Measurements from ENCODE around the gene OR7D2.

OR7D2 gene

GRCh38 chr19:9178901-9179300 lies at the start of gene OR7D2:
TSS of gene OR7D2 (plus strand) at chr19:9178979. CDS start at chr19:9185782, 6,803 bp downstream.
- in situ Hi-C loops (cut with HindIII; ENCODE audit: low pct_ligation_motif_present, low pct_unique_long_range_greater_than_20kb, low sequenced_read_pairs), result no loop called here
- DNase-seq, result no peak

- no peak for DNase-seq
- in situ Hi-C loops (cut with HindIII; ENCODE audit: low pct_ligation_motif_present, low pct_unique_long_range_greater_than_20kb, low sequenced_read_pairs), result no loop called here
Observed at GRCh38 chr19:9130965-9131364, 47.8 kb upstream of the OR7D2 start.

GRCh38 chr19:9132422-9132821 lies 46.4 kb upstream of the OR7D2 start:
- in situ Hi-C loops (cut with HindIII; ENCODE audit: low pct_ligation_motif_present, low pct_unique_long_range_greater_than_20kb, low sequenced_read_pairs), result no loop called here
- DNase-seq, result no peak

- no peak for DNase-seq
- in situ Hi-C loops (cut with HindIII; ENCODE audit: low pct_ligation_motif_present, low pct_unique_long_range_greater_than_20kb, low sequenced_read_pairs), result no loop called here
Observed at GRCh38 chr19:9139609-9140158, 39.1 kb upstream of the OR7D2 start.

GRCh38 chr19:9140159-9140874 lies 38.5 kb upstream of the OR7D2 start, which contains the start of gene ZNF317:
TSS of gene ZNF317 (plus strand) at chr19:9140397. CDS start at chr19:9156017, 15,620 bp downstream.
- in situ Hi-C loops (cut with HindIII; ENCODE audit: low pct_ligation_motif_present, low pct_unique_long_range_greater_than_20kb, low sequenced_read_pairs), result no loop called here
- DNase-seq, result peak; percentile 92

GRCh38 chr19:9144920-9145319 lies 33.9 kb upstream of the OR7D2 start:
- no peak for DNase-seq
- in situ Hi-C loops (cut with HindIII; ENCODE audit: low pct_ligation_motif_present, low pct_unique_long_range_greater_than_20kb, low sequenced_read_pairs), result no loop called here

GRCh38 chr19:9146882-9147281 lies 31.9 kb upstream of the OR7D2 start:
- in situ Hi-C loops (cut with HindIII; ENCODE audit: low pct_ligation_motif_present, low pct_unique_long_range_greater_than_20kb, low sequenced_read_pairs), result no loop called here

GRCh38 chr19:9148697-9149096 lies 30.1 kb upstream of the OR7D2 start:
- in situ Hi-C loops (cut with HindIII; ENCODE audit: low pct_ligation_motif_present, low pct_unique_long_range_greater_than_20kb, low sequenced_read_pairs), result no loop called here
- DNase-seq, result no peak

More at GRCh38 chr19:9146882-9147281, 31.9 kb upstream of the OR7D2 start:
- DNase-seq, result no peak

- in situ Hi-C loops (cut with HindIII; ENCODE audit: low pct_ligation_motif_present, low pct_unique_long_range_greater_than_20kb, low sequenced_read_pairs), result no loop called here
- no peak for DNase-seq
Observed at GRCh38 chr19:9149997-9150396, 28.8 kb upstream of the OR7D2 start.

GRCh38 chr19:9150650-9151049 lies 28.1 kb upstream of the OR7D2 start:
- no peak for DNase-seq
- in situ Hi-C loops (cut with HindIII; ENCODE audit: low pct_ligation_motif_present, low pct_unique_long_range_greater_than_20kb, low sequenced_read_pairs), result no loop called here

- in situ Hi-C loops (cut with HindIII; ENCODE audit: low pct_ligation_motif_present, low pct_unique_long_range_greater_than_20kb, low sequenced_read_pairs), result no loop called here
- no peak for DNase-seq
Observed at GRCh38 chr19:9151367-9151766, 27.4 kb upstream of the OR7D2 start.

- no peak for DNase-seq
- in situ Hi-C loops (cut with HindIII; ENCODE audit: low pct_ligation_motif_present, low pct_unique_long_range_greater_than_20kb, low sequenced_read_pairs), result no loop called here
Observed at GRCh38 chr19:9155591-9155990, 23.2 kb upstream of the OR7D2 start.

- in situ Hi-C loops (cut with HindIII; ENCODE audit: low pct_ligation_motif_present, low pct_unique_long_range_greater_than_20kb, low sequenced_read_pairs), result no loop called here
Observed at GRCh38 chr19:9156304-9156703, 22.5 kb upstream of the OR7D2 start.

GRCh38 chr19:9159891-9160290 lies 18.9 kb upstream of the OR7D2 start:
- no peak for DNase-seq
- in situ Hi-C loops (cut with HindIII; ENCODE audit: low pct_ligation_motif_present, low pct_unique_long_range_greater_than_20kb, low sequenced_read_pairs), result no loop called here

More at GRCh38 chr19:9156304-9156703, 22.5 kb upstream of the OR7D2 start:
- DNase-seq, result no peak

- no peak for DNase-seq
- in situ Hi-C loops (cut with HindIII; ENCODE audit: low pct_ligation_motif_present, low pct_unique_long_range_greater_than_20kb, low sequenced_read_pairs), result no loop called here
Observed at GRCh38 chr19:9161427-9161826, 17.4 kb upstream of the OR7D2 start.

GRCh38 chr19:9165261-9165660 lies 13.5 kb upstream of the OR7D2 start:
- in situ Hi-C loops (cut with HindIII; ENCODE audit: low pct_ligation_motif_present, low pct_unique_long_range_greater_than_20kb, low sequenced_read_pairs), result no loop called here
- no peak for DNase-seq

- no peak for DNase-seq
- in situ Hi-C loops (cut with HindIII; ENCODE audit: low pct_ligation_motif_present, low pct_unique_long_range_greater_than_20kb, low sequenced_read_pairs), result no loop called here
Observed at GRCh38 chr19:9166846-9167245, 11.9 kb upstream of the OR7D2 start.

- DNase-seq, result no peak
- in situ Hi-C loops (cut with HindIII; ENCODE audit: low pct_ligation_motif_present, low pct_unique_long_range_greater_than_20kb, low sequenced_read_pairs), result no loop called here
Observed at GRCh38 chr19:9171393-9171991, 7.3 kb upstream of the OR7D2 start.

GRCh38 chr19:9175326-9175725 lies 3.5 kb upstream of the OR7D2 start:
- in situ Hi-C loops (cut with HindIII; ENCODE audit: low pct_ligation_motif_present, low pct_unique_long_range_greater_than_20kb, low sequenced_read_pairs), result no loop called here
- no peak for DNase-seq

GRCh38 chr19:9183000-9183399 lies 4.2 kb downstream of the OR7D2 start:
- in situ Hi-C loops (cut with HindIII; ENCODE audit: low pct_ligation_motif_present, low pct_unique_long_range_greater_than_20kb, low sequenced_read_pairs), result no loop called here
- no peak for DNase-seq
